HCT116 (cell line): ENCODE results near the gene F11R.
"Not testable (repeated sequence)": the region's sequence is repeated elsewhere in the genome, so short reads cannot be mapped to it uniquely, and the experiment has no call there.

Source experiments
- POLR2A ChIP-seq: IDR thresholded peaks from 2 replicates; pipeline ENCODE4 v1.7.0; 2011; ENCODE audit warnings: borderline replicate concordance; ENCODE audit not compliant: insufficient read depth, insufficient read length; ENCODE audit errors: extremely low read depth
- POLR2AphosphoS5 ChIP-seq: IDR thresholded peaks from 2 replicates; pipeline ENCODE4 v1.6.1; 2011; ENCODE audit warnings: mild to moderate bottlenecking, low read depth, low read length, moderate library complexity
- RAD21 ChIP-seq: IDR thresholded peaks from 2 replicates; pipeline ENCODE4 v1.6.1; 2012; ENCODE audit warnings: low read depth, mild to moderate bottlenecking
- SRF ChIP-seq: IDR thresholded peaks from 2 replicates; pipeline ENCODE4 v1.6.1; 2012; ENCODE audit warnings: low read depth
- TCF7L2 ChIP-seq: IDR thresholded peaks from 2 replicates; pipeline ENCODE4 v1.7.0; 2011; ENCODE audit warnings: borderline replicate concordance, inconsistent platforms; ENCODE audit not compliant: insufficient read depth, insufficient read length; ENCODE audit errors: extremely low read depth
- TF ChIP-seq, protein P1 (sequence below), 3 experiments: fragments of 200-600 bp in 1 of 3; sonication (generic) in 1 of 3; IDR thresholded peaks in 2 of 3; conservative IDR thresholded peaks in 1 of 3; 2 replicates each; pipeline ENCODE4 v1.5.1; 2012 to 2017; ENCODE audit warnings: low read depth in 2 of 3, low read length in 2 of 3, antibody characterized with exemption in 1 of 3, borderline replicate concordance in 1 of 3, control low read depth in 1 of 3, mild to moderate bottlenecking in 1 of 3, mixed read lengths in 1 of 3, mixed run types in 1 of 3, moderate library complexity in 1 of 3; ENCODE audit not compliant: insufficient read depth in 1 of 3

GRCh38 chr1:161019111-161019660 lies 1.8 kb downstream of the F11R start:
- TF ChIP-seq, protein P1, sequence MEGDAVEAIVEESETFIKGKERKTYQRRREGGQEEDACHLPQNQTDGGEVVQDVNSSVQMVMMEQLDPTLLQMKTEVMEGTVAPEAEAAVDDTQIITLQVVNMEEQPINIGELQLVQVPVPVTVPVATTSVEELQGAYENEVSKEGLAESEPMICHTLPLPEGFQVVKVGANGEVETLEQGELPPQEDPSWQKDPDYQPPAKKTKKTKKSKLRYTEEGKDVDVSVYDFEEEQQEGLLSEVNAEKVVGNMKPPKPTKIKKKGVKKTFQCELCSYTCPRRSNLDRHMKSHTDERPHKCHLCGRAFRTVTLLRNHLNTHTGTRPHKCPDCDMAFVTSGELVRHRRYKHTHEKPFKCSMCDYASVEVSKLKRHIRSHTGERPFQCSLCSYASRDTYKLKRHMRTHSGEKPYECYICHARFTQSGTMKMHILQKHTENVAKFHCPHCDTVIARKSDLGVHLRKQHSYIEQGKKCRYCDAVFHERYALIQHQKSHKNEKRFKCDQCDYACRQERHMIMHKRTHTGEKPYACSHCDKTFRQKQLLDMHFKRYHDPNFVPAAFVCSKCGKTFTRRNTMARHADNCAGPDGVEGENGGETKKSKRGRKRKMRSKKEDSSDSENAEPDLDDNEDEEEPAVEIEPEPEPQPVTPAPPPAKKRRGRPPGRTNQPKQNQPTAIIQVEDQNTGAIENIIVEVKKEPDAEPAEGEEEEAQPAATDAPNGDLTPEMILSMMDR (IDR thresholded peaks at IDR 0.05 in 2 of 3, conservative IDR thresholded peaks at IDR 0.05 in 1 of 3; ENCODE audit: borderline replicate concordance in 1 of 3, insufficient read depth in 1 of 3, low read depth in 2 of 3, low read length in 2 of 3) = not testable (repeated sequence)
- TF ChIP-seq POLR2A, SRF, RAD21, TCF7L2, POLR2AphosphoS5: not testable (repeated sequence)
